ENCODE data around the gene AKT2.

DNA sequence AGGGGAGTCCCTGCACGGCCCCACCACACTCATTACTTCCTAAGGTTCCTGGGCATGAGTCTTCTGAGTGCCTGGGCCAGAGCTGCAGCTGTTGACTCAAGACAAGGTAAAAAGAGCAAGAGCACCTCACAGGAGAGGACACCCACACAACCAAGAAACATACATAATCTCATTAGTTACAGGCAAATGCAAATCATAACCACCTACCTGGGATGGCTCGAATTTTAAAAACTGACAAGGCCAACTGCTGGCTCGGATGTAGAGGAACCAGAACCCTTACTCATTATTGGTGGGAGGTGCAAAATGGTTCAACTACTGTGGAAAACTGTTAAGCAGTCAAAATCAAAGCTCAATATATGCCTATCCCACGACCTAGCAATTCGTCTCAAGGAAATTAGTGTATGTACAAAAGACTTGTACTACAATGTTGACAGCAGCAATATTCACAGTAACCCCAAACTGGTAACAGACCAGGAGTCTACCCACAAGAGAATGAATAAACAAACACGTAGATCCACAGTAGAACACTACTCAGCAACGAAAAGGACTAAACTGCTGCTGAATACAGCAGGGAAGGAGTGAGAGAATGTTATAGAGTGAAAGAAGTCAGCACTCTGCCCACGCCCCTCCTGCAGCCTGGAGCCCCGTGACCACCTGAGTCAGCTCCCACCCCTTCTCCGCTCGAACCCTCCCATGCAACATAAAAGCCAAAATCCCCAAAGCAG, 15.8 kb downstream of the AKT2 start:
- TF ChIP-seq, protein P1, sequence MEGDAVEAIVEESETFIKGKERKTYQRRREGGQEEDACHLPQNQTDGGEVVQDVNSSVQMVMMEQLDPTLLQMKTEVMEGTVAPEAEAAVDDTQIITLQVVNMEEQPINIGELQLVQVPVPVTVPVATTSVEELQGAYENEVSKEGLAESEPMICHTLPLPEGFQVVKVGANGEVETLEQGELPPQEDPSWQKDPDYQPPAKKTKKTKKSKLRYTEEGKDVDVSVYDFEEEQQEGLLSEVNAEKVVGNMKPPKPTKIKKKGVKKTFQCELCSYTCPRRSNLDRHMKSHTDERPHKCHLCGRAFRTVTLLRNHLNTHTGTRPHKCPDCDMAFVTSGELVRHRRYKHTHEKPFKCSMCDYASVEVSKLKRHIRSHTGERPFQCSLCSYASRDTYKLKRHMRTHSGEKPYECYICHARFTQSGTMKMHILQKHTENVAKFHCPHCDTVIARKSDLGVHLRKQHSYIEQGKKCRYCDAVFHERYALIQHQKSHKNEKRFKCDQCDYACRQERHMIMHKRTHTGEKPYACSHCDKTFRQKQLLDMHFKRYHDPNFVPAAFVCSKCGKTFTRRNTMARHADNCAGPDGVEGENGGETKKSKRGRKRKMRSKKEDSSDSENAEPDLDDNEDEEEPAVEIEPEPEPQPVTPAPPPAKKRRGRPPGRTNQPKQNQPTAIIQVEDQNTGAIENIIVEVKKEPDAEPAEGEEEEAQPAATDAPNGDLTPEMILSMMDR (IDR thresholded peaks at IDR 0.05), result no peak
- TF ChIP-seq POLR2AphosphoS5 (IDR thresholded peaks at IDR 0.05) (no peak), EP300 (IDR thresholded peaks at IDR 0.05; ENCODE audit: low read depth) (no peak)

All from transverse colon (tissue), 4 donors.